GM12878 (cell line): ENCODE data around the gene KANK4. TPM values are rescaled to one million over a fixed set of nuclear protein-coding genes. Genes with fewer than 3 reads are reported as not detected.

ENCODE experiments used
- ATAC-seq: fragments of 200-7000 bp; cut with Tn5 transposase; 3 replicates; pipeline ENCODE4 v1.9.1; 2020; ENCODE audit warnings: mild to moderate bottlenecking, moderate library complexity
- BruUV-seq: library from RNA; stranded (reverse); fragments of 400-500 nt; replicated peaks from 2 replicates; lab custom pipeline; 2021; lab: Mats Ljungman, UMichigan
- CTCF ChIA-PET: fragments of 300-600 bp; sonication (Branson Sonifier 250); formaldehyde crosslinking; extraction: SDS; loops from one replicate; lab custom pipeline; 2021; ENCODE audit warnings: inconsistent platforms; lab: Yijun Ruan, JAX
- POLR2A ChIA-PET: fragments of 350-600 bp; formaldehyde crosslinking; extraction: SDS; loops from one replicate; lab custom pipeline; 2021; ENCODE audit warnings: inconsistent platforms; lab: Charles Lee
- RAD21 ChIA-PET: fragments of 300-600 bp; sonication (Branson Sonifier 250); formaldehyde crosslinking; loops from one replicate; lab custom pipeline; 2023; ENCODE audit warnings: antibody characterized with exemption; ENCODE audit not compliant: unreplicated experiment; lab: Charles Lee
- SMC1A ChIA-PET: fragments of 300-600 bp; sonication (Branson Sonifier 250); formaldehyde crosslinking; loops from one replicate; lab custom pipeline; 2023; ENCODE audit not compliant: unreplicated experiment, uncharacterized antibody; lab: Charles Lee
- DNase-seq: peaks from one replicate; pipeline ENCODE4 v3.0.0-alpha.2; 2011; ENCODE audit warnings: low read depth, low spot score
- FAIRE-seq: peaks from 3 replicates; lab custom pipeline; 2011; peaks lifted over from hg19 to GRCh38; lab: Jason Lieb, UNC
- H2AFZ ChIP-seq: 2 replicates; pipeline ENCODE4 v1.6.0; 2011; ENCODE audit warnings: low read depth, low read length, control low read depth; ENCODE audit not compliant: control insufficient read depth
- H3K27ac ChIP-seq: 2 replicates; pipeline ENCODE4 v1.5.1; 2011; ENCODE audit warnings: control low read depth; ENCODE audit not compliant: control insufficient read depth, insufficient read depth
- H3K27me3 ChIP-seq, 2 experiments: replicated peaks in 1 of 2; 2 replicates each; pipeline versions ENCODE4 v1.6.0 to v1.6.1; 2011; ENCODE audit warnings: low read length in 1 of 2; ENCODE audit not compliant: control insufficient read depth in 2 of 2, insufficient read depth in 2 of 2
- H3K36me3 ChIP-seq, 2 experiments: 2 replicates each; pipeline ENCODE4 v1.5.1; 2011; ENCODE audit warnings: low read length in 1 of 2; ENCODE audit not compliant: control insufficient read depth in 2 of 2, insufficient read depth in 2 of 2
- H3K4me1 ChIP-seq: 2 replicates; pipeline ENCODE4 v1.6.1; 2011; ENCODE audit warnings: mild to moderate bottlenecking, low read length, moderate library complexity, mixed read lengths; ENCODE audit not compliant: control insufficient read depth, insufficient read depth
- H3K4me2 ChIP-seq: 2 replicates; pipeline ENCODE4 v1.6.0; 2011; ENCODE audit warnings: control low read depth; ENCODE audit not compliant: control insufficient read depth, insufficient read depth
- H3K4me3 ChIP-seq: fragments of 200-600 bp; sonication (generic); 2 replicates; pipeline ENCODE4 v1.5.1; 2016
- H3K79me2 ChIP-seq: 2 replicates; pipeline ENCODE4 v1.6.0; 2011; ENCODE audit warnings: low read length; ENCODE audit not compliant: control insufficient read depth, insufficient read depth
- H3K9ac ChIP-seq: 2 replicates; pipeline ENCODE4 v1.8.0; 2011; ENCODE audit warnings: low read length, control low read depth, mixed read lengths; ENCODE audit not compliant: control insufficient read depth, insufficient read depth
- H3K9me3 ChIP-seq: replicated peaks from 3 replicates; pipeline ENCODE4 v1.5.1; 2011; ENCODE audit warnings: mild to moderate bottlenecking, low read length; ENCODE audit not compliant: control insufficient read depth, insufficient read depth
- H4K20me1 ChIP-seq: 2 replicates; pipeline ENCODE4 v1.6.0; 2011; ENCODE audit not compliant: control insufficient read depth, insufficient read depth
- CBX3 ChIP-seq: fragments of 200-600 bp; sonication (generic); IDR thresholded peaks from 2 replicates; pipeline ENCODE4 v1.6.1; 2016; ENCODE audit warnings: low read depth, borderline replicate concordance
- E4F1 ChIP-seq: fragments of 450-650 bp; IDR thresholded peaks from 2 replicates; pipeline ENCODE4 v1.6.1; 2018; ENCODE audit warnings: borderline replicate concordance, mild to moderate bottlenecking; ENCODE audit not compliant: partially characterized antibody
- EGR1 ChIP-seq, 2 experiments: IDR thresholded peaks; 1 replicate in 1 of 2; 2 replicates in 1 of 2; pipeline ENCODE4 v1.6.1; 2011 to 2012; ENCODE audit warnings: low read depth in 2 of 2, low read length in 2 of 2, borderline replicate concordance in 1 of 2, mild to moderate bottlenecking in 1 of 2, moderate library complexity in 1 of 2
- FOXM1 ChIP-seq: IDR thresholded peaks from 2 replicates; pipeline ENCODE4 v1.6.1; 2012; ENCODE audit warnings: low read depth, mild to moderate bottlenecking, inconsistent platforms, low read length, moderate library complexity
- HCFC1 ChIP-seq: fragments of 150-350 bp; IDR thresholded peaks from 2 replicates; pipeline ENCODE4 v1.6.1; 2014; ENCODE audit warnings: low read length
- JUNB ChIP-seq: IDR thresholded peaks from 2 replicates; pipeline ENCODE4 v1.6.1; 2016; ENCODE audit warnings: antibody characterized with exemption, mild to moderate bottlenecking
- POU2F2 ChIP-seq: IDR thresholded peaks from 3 replicates; pipeline ENCODE4 v1.6.1; 2011; ENCODE audit warnings: low read depth, mild to moderate bottlenecking, low read length, borderline replicate concordance
- RB1 ChIP-seq: fragments of 450-650 bp; formaldehyde crosslinking; IDR thresholded peaks from 2 replicates; pipeline ENCODE4 v1.6.1; 2017; ENCODE audit warnings: mild to moderate bottlenecking, borderline replicate concordance
- SMC3 ChIP-seq: IDR thresholded peaks from 2 replicates; pipeline ENCODE4 v1.6.1; 2011; ENCODE audit warnings: low read length, improper control_type of control experiment, borderline replicate concordance
- ZBTB40 ChIP-seq: fragments of 450-650 bp; IDR thresholded peaks from 2 replicates; pipeline ENCODE4 v1.6.1; 2016; ENCODE audit warnings: mild to moderate bottlenecking, moderate library complexity, borderline replicate concordance
- WGBS: methylation state at CpG from one replicate; pipeline ENCODE4 v1.1.6; 2016; ENCODE audit warnings: low lambda C conversion rate; ENCODE audit not compliant: insufficient replicate concordance, insufficient coverage; ENCODE audit errors: missing lambda C conversion rate; 5-methylcytosine and 5-hydroxymethylcytosine counted together
- in situ Hi-C: fragments of 300-500 bp; cut with MboI; formaldehyde crosslinking; loops from 9 replicates; pipeline ENCODE4 v1.14.3; 2018; ENCODE audit warnings: mixed read lengths
- intact Hi-C: fragments of 100-400 bp; cut with micrococcal nuclease; formaldehyde crosslinking; loops from one replicate; pipeline ENCODE4 v1.14.2; 2022; ENCODE audit not compliant: unreplicated experiment
- polyA plus RNA-seq, 11 experiments: library from polyadenylated mRNA; depleted of rRNA in 4 of 11; unstranded in 6 of 11; stranded (reverse) in 5 of 11; fragments of >200 nt; fragmentation: Nextera tagmentation in 4 of 11; fragmentation: Illumina TruSeq in 1 of 11; extraction: Ambion mirVana in 4 of 11; extraction: Trizol in 1 of 11; gene quantifications; 1 replicate in 1 of 11; 2 replicates in 10 of 11; pipeline versions ENCODE4 v1.2.1 to v1.2.3, GENCODE V29; 2011 to 2016; ENCODE audit warnings: inconsistent platforms in 2 of 11, missing spikeins in 2 of 11, low read depth in 1 of 11
- total RNA-seq, 4 experiments: library from RNA; depleted of rRNA in 3 of 4; stranded (reverse); fragments of >200 nt in 3 of 4; fragmentation: Illumina TruSeq in 1 of 4; extraction: Trizol in 1 of 4; gene quantifications; 2 replicates each; pipeline versions ENCODE4 v1.2.1 to v1.2.3, GENCODE V29; 2013 to 2021
- TF ChIP-seq, protein P1 (sequence below): IDR thresholded peaks from 2 replicates; pipeline ENCODE4 v1.6.1; 2012; ENCODE audit warnings: low read depth, low read length, improper control_type of control experiment

The KANK4 gene
- total and polyA plus RNA-seq, 10 of the 15 experiments (the other 5 are each of a cell fraction or from before 2014, with no cell fraction given) = not detected

DNA sequence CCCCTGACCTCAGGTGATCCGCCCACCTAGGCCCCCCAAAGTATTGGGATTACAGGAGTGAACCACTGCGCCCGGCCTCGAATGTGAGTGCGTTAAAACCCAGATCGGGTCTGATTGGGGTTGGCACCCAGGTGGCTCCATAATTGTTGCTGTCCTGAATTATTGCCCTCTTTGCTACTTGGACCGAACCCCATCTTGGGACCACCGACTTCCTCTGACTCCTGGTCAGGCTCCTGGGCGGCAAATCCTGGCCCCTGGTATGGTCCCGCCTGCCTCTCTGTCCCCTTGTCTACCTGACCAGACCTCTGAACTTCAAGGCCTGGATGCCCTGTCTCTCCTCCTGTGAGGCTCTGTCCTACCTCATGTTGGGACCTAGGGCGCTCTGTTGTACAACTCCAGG is 91.7 kb downstream of the KANK4 start:
- Histone ChIP-seq H3K9me3 (no peaks in the 10 kb centered on the region), H3K9ac (no peak overlapping the region), H3K27me3 (no peaks in the 10 kb centered on the region; a peak in 1 of 4 replicates), H3K36me3 (no peaks in the 10 kb centered on the region), H4K20me1 (no peaks in the 10 kb centered on the region), H3K4me1 (no peaks in the 10 kb centered on the region), H3K79me2 (no peaks in the 10 kb centered on the region), H3K27ac (no peak overlapping the region), H3K4me3 (no peak overlapping the region), H2AFZ (no peak overlapping the region), H3K4me2 (no peak overlapping the region)
- WGBS = 60% methylated on average over 11 of the region's 11 CpGs
- no peak for DNase-seq
- RAD21 ChIA-PET = no interaction called here
- POLR2A ChIA-PET = no interaction called here
- TF ChIP-seq EGR1 (IDR thresholded peaks at IDR 0.05; ENCODE audit: borderline replicate concordance in 1 of 2, low read depth in 2 of 2, low read length in 2 of 2) (no peak), E4F1 (no peak), HCFC1 (no peak), FOXM1 (no peak), POU2F2 (no peak)
- in situ Hi-C loops (no loop called here), intact Hi-C loops (no loop called here)
- no peak for FAIRE-seq
- no TSS peak for BruUV-seq
- ATAC-seq = no peak
- CTCF ChIA-PET = no interaction called here
- SMC1A ChIA-PET = no interaction called here

DNA sequence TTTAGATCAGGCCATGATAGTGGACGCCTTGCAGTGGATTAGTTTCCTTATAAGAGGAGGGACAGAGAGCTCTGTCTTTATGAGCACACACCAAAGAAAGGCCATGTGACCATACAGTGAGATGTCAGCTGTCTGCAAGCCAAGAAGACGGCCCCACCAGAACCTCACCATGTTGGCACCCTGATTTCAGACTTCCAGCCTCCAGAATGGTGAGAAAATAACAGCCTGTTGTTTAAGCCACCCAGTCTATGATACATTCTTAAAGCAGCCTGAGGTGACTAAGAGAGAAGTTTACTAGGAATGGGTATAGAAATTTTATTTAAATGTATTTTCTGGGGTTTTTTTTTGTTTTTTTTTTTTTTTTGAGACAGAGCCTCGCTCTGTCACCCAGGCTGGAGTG is 95.1 kb downstream of the KANK4 start:
- H4K20me1 ChIP-seq = no peaks in the 10 kb centered on the region
- CTCF ChIA-PET = no interaction called here
- no peaks in the 10 kb centered on the region for H3K36me3 ChIP-seq
- DNase-seq (no peak), FAIRE-seq (no peak), ATAC-seq (no peak)
- no peaks in the 10 kb centered on the region; a peak in 1 of 4 replicates for H3K27me3 ChIP-seq
- H3K9ac ChIP-seq = no peak overlapping the region
- no peak overlapping the region for H2AFZ ChIP-seq
- POLR2A ChIA-PET = no interaction called here
- WGBS = 0% methylated on average over 2 of the region's 3 CpGs
- intact Hi-C loops = no loop called here
- no peak overlapping the region for H3K4me2 ChIP-seq
- H3K4me1 ChIP-seq = no peaks in the 10 kb centered on the region
- no peak overlapping the region for H3K4me3 ChIP-seq
- RAD21 ChIA-PET = no interaction called here
- H3K79me2 ChIP-seq = no peaks in the 10 kb centered on the region
- BruUV-seq = no TSS peak
- SMC1A ChIA-PET = no interaction called here
- H3K9me3 ChIP-seq = no peaks in the 10 kb centered on the region
- in situ Hi-C loops = no loop called here
- no peak overlapping the region for H3K27ac ChIP-seq
- TF ChIP-seq, protein P1, sequence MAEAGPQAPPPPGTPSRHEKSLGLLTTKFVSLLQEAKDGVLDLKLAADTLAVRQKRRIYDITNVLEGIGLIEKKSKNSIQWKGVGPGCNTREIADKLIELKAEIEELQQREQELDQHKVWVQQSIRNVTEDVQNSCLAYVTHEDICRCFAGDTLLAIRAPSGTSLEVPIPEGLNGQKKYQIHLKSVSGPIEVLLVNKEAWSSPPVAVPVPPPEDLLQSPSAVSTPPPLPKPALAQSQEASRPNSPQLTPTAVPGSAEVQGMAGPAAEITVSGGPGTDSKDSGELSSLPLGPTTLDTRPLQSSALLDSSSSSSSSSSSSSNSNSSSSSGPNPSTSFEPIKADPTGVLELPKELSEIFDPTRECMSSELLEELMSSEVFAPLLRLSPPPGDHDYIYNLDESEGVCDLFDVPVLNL = no peak
- no peak for TF ChIP-seq CBX3
- TF ChIP-seq ZBTB40 = no peak
- no peak for TF ChIP-seq JUNB
- TF ChIP-seq SMC3 = no peak
- no peak for TF ChIP-seq RB1
